ENCODE data around the gene NGEF. TPM values are rescaled to one million over a fixed set of nuclear protein-coding genes. Genes with fewer than 3 reads are reported as not detected.

Gene NGEF
- total RNA-seq, 4 donors from 2014 or later, result 4.0 to 16.5 (median 6.2) TPM

GRCh38 chr2:232889876-232890401 is 123.1 kb downstream of the NGEF start:
- Histone ChIP-seq H3K27me3 (peaks cover 0 to 32% (median 0%) of the 10 kb centered on the region in 4 donors), H3K27ac (no peak overlapping the region), H3K9me3 (no peaks in the 10 kb centered on the region), H3K4me1 (peaks cover 4 to 37% (median 6%) of the 10 kb centered on the region in 3 donors), H3K36me3 (no peaks in the 10 kb centered on the region), H3K4me3 (no peak overlapping the region)
- 90 to 94% methylated on average over 3 of the region's 5 CpGs for WGBS, 2 donors
- intact Hi-C loops (cut with DNase I), result no loop called here
- TF ChIP-seq POLR2A (IDR thresholded peaks at IDR 0.05) (no peak), CTCF (IDR thresholded peaks at IDR 0.05) (no peak)
- DNase-seq, result no peak

GRCh38 chr2:232888839-232889529 is 124.1 kb downstream of the NGEF start:
- WGBS, 2 donors, result 84 to 87% methylated on average over 13 to 14 of the region's 14 CpGs
- intact Hi-C loops (cut with DNase I), result no loop called here

GRCh38 chr2:232888099-232888836 is 124.8 kb downstream of the NGEF start:
- TF ChIP-seq CTCF (IDR thresholded peaks at IDR 0.05), result no peak
- TF ChIP-seq POLR2A (IDR thresholded peaks at IDR 0.05), result no peak
- no peaks in the 10 kb centered on the region for H3K9me3 ChIP-seq
- H3K36me3 ChIP-seq, result no peaks in the 10 kb centered on the region
- no peak overlapping the region for H3K27ac ChIP-seq
- 87 to 95% methylated on average over 21 of the region's 21 CpGs for WGBS, 2 donors
- intact Hi-C loops (cut with DNase I), result no loop called here
- peaks cover 0 to 32% (median 0%) of the 10 kb centered on the region in 4 donors for H3K27me3 ChIP-seq
- H3K4me3 ChIP-seq, result no peak overlapping the region
- DNase-seq, result no peak
- H3K4me1 ChIP-seq, result peaks cover 4 to 40% (median 6%) of the 10 kb centered on the region in 3 donors

More at GRCh38 chr2:232888839-232889529, 124.1 kb downstream of the NGEF start:
- Histone ChIP-seq H3K27ac (no peak overlapping the region), H3K4me1 (peaks cover 4 to 40% (median 6%) of the 10 kb centered on the region in 3 donors), H3K4me3 (no peak overlapping the region), H3K36me3 (no peaks in the 10 kb centered on the region), H3K27me3 (peaks cover 0 to 37% (median 0%) of the 10 kb centered on the region in 4 donors), H3K9me3 (no peaks in the 10 kb centered on the region)
- no peak for DNase-seq
- TF ChIP-seq POLR2A (IDR thresholded peaks at IDR 0.05), result no peak
- TF ChIP-seq CTCF (IDR thresholded peaks at IDR 0.05), result no peak

- Histone ChIP-seq H3K4me1 (peaks cover 4 to 40% (median 6%) of the 10 kb centered on the region in 3 donors), H3K4me3 (no peak overlapping the region), H3K9me3 (no peaks in the 10 kb centered on the region), H3K27me3 (peaks cover 0 to 32% (median 0%) of the 10 kb centered on the region in 4 donors), H3K36me3 (no peaks in the 10 kb centered on the region), H3K27ac (no peak overlapping the region)
- TF ChIP-seq CTCF (IDR thresholded peaks at IDR 0.05) (no peak), POLR2A (IDR thresholded peaks at IDR 0.05) (no peak)
- no peak for DNase-seq
- intact Hi-C loops (cut with DNase I), result no loop called here
- 72 to 80% methylated on average over 8 to 10 of the region's 15 CpGs for WGBS, 2 donors
Observed at GRCh38 chr2:232887171-232887850, 125.7 kb downstream of the NGEF start.
